Prostate gland (tissue), 2 donors: Measurements from ENCODE around the gene DTWD2.

ENCODE experiments used
- POLR2A ChIP-seq: fragments of 450-650 bp; IDR thresholded peaks from one replicate; pipeline ENCODE4 v1.6.1; 2016; ENCODE audit warnings: antibody characterized with exemption, mild to moderate bottlenecking
- POLR2AphosphoS5 ChIP-seq: sonication (generic); formaldehyde crosslinking; IDR thresholded peaks from one replicate; pipeline ENCODE4 v1.6.1; 2017; ENCODE audit warnings: antibody characterized with exemption
- TF ChIP-seq, protein P1 (sequence below), 4 experiments: fragments of 200-600 bp in 2 of 4; fragments of 450-650 bp in 2 of 4; sonication (generic) in 2 of 4; IDR thresholded peaks; 1 replicate in 3 of 4; 2 replicates in 1 of 4; pipeline ENCODE4 v1.5.1; 2016 to 2019; ENCODE audit warnings: antibody characterized with exemption in 4 of 4, mild to moderate bottlenecking in 2 of 4, moderate library complexity in 2 of 4

DNA sequence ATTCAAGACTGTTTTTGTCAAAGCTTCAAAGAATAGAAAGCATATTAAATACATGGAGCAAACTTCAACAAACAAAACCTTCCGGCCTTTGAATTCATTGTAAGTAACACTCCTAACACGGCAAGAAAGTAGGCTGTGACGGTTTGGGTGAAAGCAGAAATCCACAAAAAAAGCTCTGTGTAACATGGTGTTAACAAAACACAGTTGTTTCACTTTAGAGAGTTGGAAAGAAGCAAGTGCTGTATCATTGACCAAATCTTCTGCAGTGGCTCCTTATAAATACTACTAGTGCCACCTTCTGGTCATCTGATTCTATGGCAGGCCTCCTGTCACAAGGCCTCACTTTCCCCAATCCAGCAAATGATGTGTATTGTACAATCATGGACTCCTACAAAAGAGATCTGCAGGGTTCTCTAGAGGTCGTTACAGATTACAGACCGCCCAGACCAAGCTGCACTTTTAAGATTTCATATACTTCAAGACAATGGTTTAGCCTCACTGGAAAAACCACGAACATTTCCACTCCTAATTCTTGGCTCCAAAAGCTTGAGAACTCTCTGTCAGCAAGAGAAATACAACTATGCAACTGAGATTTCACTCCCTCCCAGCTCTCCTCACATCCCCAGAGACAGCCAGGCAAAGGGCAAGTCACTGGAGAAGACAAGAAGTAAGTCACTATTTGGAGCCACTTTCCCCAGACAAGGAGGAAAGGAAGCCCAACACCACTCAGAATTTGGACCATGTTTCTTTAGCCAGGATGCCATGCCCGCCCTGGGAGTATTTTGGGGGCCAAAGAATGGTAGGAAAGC is 196.2 kb downstream of the DTWD2 start:
- TF ChIP-seq POLR2A (no peak), POLR2AphosphoS5 (no peak)
- TF ChIP-seq, protein P1, sequence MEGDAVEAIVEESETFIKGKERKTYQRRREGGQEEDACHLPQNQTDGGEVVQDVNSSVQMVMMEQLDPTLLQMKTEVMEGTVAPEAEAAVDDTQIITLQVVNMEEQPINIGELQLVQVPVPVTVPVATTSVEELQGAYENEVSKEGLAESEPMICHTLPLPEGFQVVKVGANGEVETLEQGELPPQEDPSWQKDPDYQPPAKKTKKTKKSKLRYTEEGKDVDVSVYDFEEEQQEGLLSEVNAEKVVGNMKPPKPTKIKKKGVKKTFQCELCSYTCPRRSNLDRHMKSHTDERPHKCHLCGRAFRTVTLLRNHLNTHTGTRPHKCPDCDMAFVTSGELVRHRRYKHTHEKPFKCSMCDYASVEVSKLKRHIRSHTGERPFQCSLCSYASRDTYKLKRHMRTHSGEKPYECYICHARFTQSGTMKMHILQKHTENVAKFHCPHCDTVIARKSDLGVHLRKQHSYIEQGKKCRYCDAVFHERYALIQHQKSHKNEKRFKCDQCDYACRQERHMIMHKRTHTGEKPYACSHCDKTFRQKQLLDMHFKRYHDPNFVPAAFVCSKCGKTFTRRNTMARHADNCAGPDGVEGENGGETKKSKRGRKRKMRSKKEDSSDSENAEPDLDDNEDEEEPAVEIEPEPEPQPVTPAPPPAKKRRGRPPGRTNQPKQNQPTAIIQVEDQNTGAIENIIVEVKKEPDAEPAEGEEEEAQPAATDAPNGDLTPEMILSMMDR (IDR thresholded peaks at IDR 0.05), result peak in 3 of 4 experiments; percentile 66 to 73 (median 66)
